CMK (cell line): ENCODE data around the gene HLA-DMA.
"Not testable (repeated sequence)": the region's sequence is repeated elsewhere in the genome, so short reads cannot be mapped to it uniquely, and the experiment has no call there.

Experiments
- DNase-seq: peaks from one replicate; pipeline ENCODE4 v3.0.0-alpha.2; 2010; ENCODE audit warnings: low read depth

The HLA-DMA gene

GRCh38 chr6:32954986-32955802, 2.3 kb upstream of the HLA-DMA start:
- no peak for DNase-seq

- DNase-seq: no peak
Observed at GRCh38 chr6:32954267-32954666, 1.4 kb upstream of the HLA-DMA start.

- no peak for DNase-seq
Observed at GRCh38 chr6:32953775-32954174, 878 bp upstream of the HLA-DMA start.

GRCh38 chr6:32950449-32950848, 2.4 kb downstream of the HLA-DMA start:
- no peak for DNase-seq

GRCh38 chr6:32950010-32950409, 2.9 kb downstream of the HLA-DMA start:
- DNase-seq: no peak

GRCh38 chr6:32949113-32949512, 3.8 kb downstream of the HLA-DMA start:
- DNase-seq: no peak

GRCh38 chr6:32947552-32948465, 5.1 kb downstream of the HLA-DMA start:
- no peak for DNase-seq

- DNase-seq: no peak
Observed at GRCh38 chr6:32946893-32947292, 6.0 kb downstream of the HLA-DMA start.

GRCh38 chr6:32945953-32946352, 6.9 kb downstream of the HLA-DMA start:
- DNase-seq: no peak

- DNase-seq: no peak
Observed at GRCh38 chr6:32945108-32945760, 7.7 kb downstream of the HLA-DMA start.

- no peak for DNase-seq
Observed at GRCh38 chr6:32943864-32944649, 8.8 kb downstream of the HLA-DMA start.

- DNase-seq: not testable (repeated sequence)
Observed at GRCh38 chr6:32942555-32943123, 10.3 kb downstream of the HLA-DMA start.

- no peak for DNase-seq
Observed at GRCh38 chr6:32941214-32941768, 11.6 kb downstream of the HLA-DMA start.

GRCh38 chr6:32940656-32941213, 12.2 kb downstream of the HLA-DMA start, which contains the start of gene HLA-DMB:
Gene HLA-DMB (minus strand): TSS chr6:32941028. CDS start chr6:32940807, 221 bp downstream.
- DNase-seq: no peak

GRCh38 chr6:32938494-32938893, 14.4 kb downstream of the HLA-DMA start:
- DNase-seq: no peak

GRCh38 chr6:32937230-32937633, 15.7 kb downstream of the HLA-DMA start:
- no peak for DNase-seq

- DNase-seq: no peak
Observed at GRCh38 chr6:32936239-32937152, 16.4 kb downstream of the HLA-DMA start.

- no peak for DNase-seq
Observed at GRCh38 chr6:32935551-32936238, 17.2 kb downstream of the HLA-DMA start.

GRCh38 chr6:32933661-32934085, 19.2 kb downstream of the HLA-DMA start:
- no peak for DNase-seq
